Mononuclear cell (primary cell): Measurements from ENCODE around the gene FAM184A. TPM values are rescaled to one million over a fixed set of nuclear protein-coding genes. Genes with fewer than 3 reads are reported as not detected.

Experiments
- H3K27me3 ChIP-seq: 2 replicates; pipeline ENCODE4 v1.6.0; 2011; ENCODE audit warnings: low read length, control low read depth; ENCODE audit not compliant: insufficient read depth
- H3K4me1 ChIP-seq: 2 replicates; pipeline ENCODE4 v1.5.1; 2011; ENCODE audit warnings: mild to moderate bottlenecking, low read length, control low read depth; ENCODE audit not compliant: insufficient read depth
- H3K4me3 ChIP-seq: 2 replicates; pipeline ENCODE4 v1.5.1; 2011; ENCODE audit warnings: mild to moderate bottlenecking, low read length, moderate library complexity
- H3K9me3 ChIP-seq: 2 replicates; pipeline ENCODE4 v1.5.1; 2011; ENCODE audit warnings: low read depth, mild to moderate bottlenecking, control low read depth, low read length
- total RNA-seq: library from RNA; depleted of rRNA; stranded (reverse); fragments of >200 nt; gene quantifications from one replicate; pipeline ENCODE4 v1.2.3, GENCODE V29; 2012

Gene FAM184A
- total RNA-seq, 1 donor = 2.3 TPM

GRCh38 chr6:118914598-118914997 is 163.9 kb downstream of the FAM184A start:
- Histone ChIP-seq H3K9me3 (no peaks in the 10 kb centered on the region), H3K4me3 (no peak overlapping the region), H3K27me3 (no peaks in the 10 kb centered on the region), H3K4me1 (no peaks in the 10 kb centered on the region)

GRCh38 chr6:118913161-118913560 is 165.3 kb downstream of the FAM184A start:
- no peak overlapping the region for H3K4me3 ChIP-seq
- no peaks in the 10 kb centered on the region for H3K4me1 ChIP-seq
- no peaks in the 10 kb centered on the region for H3K27me3 ChIP-seq
- H3K9me3 ChIP-seq = no peaks in the 10 kb centered on the region

GRCh38 chr6:118912646-118913045 is 165.8 kb downstream of the FAM184A start:
- no peak overlapping the region for H3K4me3 ChIP-seq
- H3K9me3 ChIP-seq = no peaks in the 10 kb centered on the region
- H3K27me3 ChIP-seq = no peaks in the 10 kb centered on the region
- no peaks in the 10 kb centered on the region for H3K4me1 ChIP-seq

Other genes with a start within 250 kb of the FAM184A start
- 11.2 TPM for gene ASF1A, start 184.5 kb downstream of the FAM184A start, total RNA-seq
- 42.0 TPM for gene MCM9, start 143.5 kb downstream of the FAM184A start, total RNA-seq